GM12892 (cell line): ENCODE data around the gene GNL2. TPM values are rescaled to one million over a fixed set of nuclear protein-coding genes. Genes with fewer than 3 reads are reported as not detected.

Experiments used
- DNase-seq: peaks from one replicate; pipeline ENCODE4 v3.0.0; 2011; ENCODE audit not compliant: insufficient read length
- FAIRE-seq: peaks from 2 replicates; lab custom pipeline; 2011; peaks lifted over from hg19 to GRCh38; lab: Jason Lieb, UNC
- POLR2A ChIP-seq: IDR thresholded peaks from 2 replicates; pipeline ENCODE4 v1.6.1; 2011; ENCODE audit warnings: low read depth, low read length, control low read depth
- POLR2AphosphoS5 ChIP-seq: IDR thresholded peaks from 2 replicates; pipeline ENCODE4 v1.6.1; 2011; ENCODE audit warnings: low read depth, low read length, control low read depth
- TAF1 ChIP-seq: IDR thresholded peaks from 2 replicates; pipeline ENCODE4 v1.6.1; 2011; ENCODE audit warnings: low read depth, mild to moderate bottlenecking, control low read depth, low read length, borderline replicate concordance
- polyA plus RNA-seq: library from polyadenylated mRNA; unstranded; fragments of >200 nt; gene quantifications from one replicate; pipeline ENCODE4 v1.2.1, GENCODE V29; 2012; ENCODE audit warnings: missing spikeins, inconsistent platforms; ENCODE audit not compliant: missing spikeins

GNL2 gene
- 60.4 TPM for polyA plus RNA-seq

- TF ChIP-seq POLR2A: peak; percentile 95
- peak; percentile 92 for TF ChIP-seq POLR2AphosphoS5
- peak; percentile 72 for TF ChIP-seq TAF1
- DNase-seq (peak; percentile 95), FAIRE-seq (peak; percentile 98)
Observed at GRCh38 chr1:37595440-37596181, at the start of gene GNL2. Gene GNL2, minus strand, starts transcription at chr1:37595937. Its CDS starts 115 bp downstream, at chr1:37595822.

GRCh38 chr1:37641059-37641458 is 45.3 kb upstream of the GNL2 start:
- TF ChIP-seq POLR2A (no peak), POLR2AphosphoS5 (no peak)
- FAIRE-seq: no peak
- DNase-seq: no peak

- FAIRE-seq: no peak
- DNase-seq: no peak
- TF ChIP-seq POLR2A (no peak), TAF1 (no peak), POLR2AphosphoS5 (no peak)
Observed at GRCh38 chr1:37636435-37636834, 40.7 kb upstream of the GNL2 start.

- DNase-seq (no peak), FAIRE-seq (no peak)
- TF ChIP-seq TAF1 (no peak), POLR2A (no peak), POLR2AphosphoS5 (no peak)
Observed at GRCh38 chr1:37634992-37635902, 39.5 kb upstream of the GNL2 start.

GRCh38 chr1:37634244-37634991 is 38.7 kb upstream of the GNL2 start, which contains the start of gene RSPO1:
Gene RSPO1, minus strand, starts transcription at chr1:37634892. Its CDS starts 5,231 bp downstream, at chr1:37629661.
- FAIRE-seq: no peak
- DNase-seq: no peak
- TF ChIP-seq POLR2A (no peak), TAF1 (no peak), POLR2AphosphoS5 (no peak)

GRCh38 chr1:37633938-37634243 is 38.2 kb upstream of the GNL2 start:
- TF ChIP-seq POLR2A: no peak
- TF ChIP-seq TAF1: no peak
- TF ChIP-seq POLR2AphosphoS5: no peak
- FAIRE-seq (no peak), DNase-seq (no peak)

- FAIRE-seq: no peak
- TF ChIP-seq TAF1 (no peak), POLR2A (no peak), POLR2AphosphoS5 (no peak)
- DNase-seq: no peak
Observed at GRCh38 chr1:37633040-37633937, 37.6 kb upstream of the GNL2 start.

GRCh38 chr1:37631036-37631435 is 35.3 kb upstream of the GNL2 start:
- TF ChIP-seq POLR2AphosphoS5 (no peak), TAF1 (no peak), POLR2A (no peak)
- no peak for DNase-seq
- FAIRE-seq: no peak

GRCh38 chr1:37630426-37631028 is 34.8 kb upstream of the GNL2 start:
- no peak for FAIRE-seq
- DNase-seq: no peak
- TF ChIP-seq POLR2AphosphoS5 (no peak), TAF1 (no peak), POLR2A (no peak)

GRCh38 chr1:37629726-37630425 is 34.1 kb upstream of the GNL2 start:
- DNase-seq: no peak
- FAIRE-seq: no peak
- TF ChIP-seq POLR2A (no peak), POLR2AphosphoS5 (no peak), TAF1 (no peak)
